Measurements from ENCODE around the gene CCDC177.
"Not testable (repeated sequence)": the region's sequence is repeated elsewhere in the genome, so short reads cannot be mapped to it uniquely, and the experiment has no call there.

Gene CCDC177

DNA sequence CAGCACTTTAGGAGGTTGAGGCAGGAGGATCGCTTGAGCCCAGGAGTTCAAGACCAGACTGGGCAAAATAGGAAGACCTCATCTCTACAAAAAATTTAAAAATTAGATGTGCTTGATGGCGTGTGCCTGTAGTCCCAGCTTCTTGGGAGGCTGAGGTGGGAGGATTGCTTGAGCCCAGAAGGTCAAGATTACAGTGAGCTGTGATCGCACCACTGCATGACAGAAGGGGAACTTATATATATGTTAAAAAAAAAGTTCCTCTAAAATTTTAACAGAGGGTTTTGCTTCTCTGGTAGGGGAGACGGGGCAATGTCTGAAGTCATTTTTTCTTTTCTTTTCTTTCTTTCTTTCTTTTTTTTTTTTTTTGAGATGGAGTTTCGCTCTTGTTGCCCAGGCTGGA is 24.8 kb upstream of the CCDC177 start:
- DNase-seq = not testable (repeated sequence)

DNA sequence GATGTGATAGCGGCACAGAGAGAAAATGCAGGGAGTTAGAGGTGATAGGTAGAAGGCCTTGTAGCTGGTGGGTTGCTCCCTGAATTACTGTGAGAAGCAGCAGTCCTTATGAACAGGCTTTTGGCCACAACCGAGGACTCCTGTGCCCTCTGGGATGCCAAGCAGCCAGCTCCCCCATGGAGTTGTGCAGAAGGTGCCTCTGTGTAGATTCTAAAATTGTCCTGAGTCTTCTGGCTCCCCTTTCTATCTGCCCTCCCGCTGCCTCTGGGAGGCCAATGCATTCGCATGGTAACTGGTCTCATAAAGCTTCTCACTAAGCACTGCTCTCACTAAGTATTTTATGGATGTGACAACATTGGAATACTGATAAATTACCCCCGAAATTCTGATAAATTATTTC is 20.7 kb upstream of the CCDC177 start:
- no peak for DNase-seq

DNA sequence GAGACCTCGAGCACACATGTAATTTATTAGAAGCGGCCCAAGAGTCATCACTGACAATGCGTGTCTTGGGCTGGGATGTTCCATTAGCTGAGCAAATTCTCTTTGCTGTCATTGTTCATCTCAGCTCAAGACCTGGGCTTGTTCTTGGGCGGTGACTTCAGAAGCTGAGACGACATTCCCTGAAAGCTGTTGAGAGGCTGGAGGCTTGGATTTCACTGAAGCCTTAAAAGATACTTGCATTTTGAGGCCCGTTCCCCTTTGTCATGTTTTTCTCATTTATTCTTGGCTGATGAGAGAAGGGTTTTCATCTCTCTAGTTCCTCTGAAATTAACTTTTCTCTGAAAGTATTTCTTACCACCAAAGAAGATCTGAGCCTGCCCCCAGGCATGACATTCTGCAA is 20.2 kb upstream of the CCDC177 start:
- DNase-seq = no peak

DNA sequence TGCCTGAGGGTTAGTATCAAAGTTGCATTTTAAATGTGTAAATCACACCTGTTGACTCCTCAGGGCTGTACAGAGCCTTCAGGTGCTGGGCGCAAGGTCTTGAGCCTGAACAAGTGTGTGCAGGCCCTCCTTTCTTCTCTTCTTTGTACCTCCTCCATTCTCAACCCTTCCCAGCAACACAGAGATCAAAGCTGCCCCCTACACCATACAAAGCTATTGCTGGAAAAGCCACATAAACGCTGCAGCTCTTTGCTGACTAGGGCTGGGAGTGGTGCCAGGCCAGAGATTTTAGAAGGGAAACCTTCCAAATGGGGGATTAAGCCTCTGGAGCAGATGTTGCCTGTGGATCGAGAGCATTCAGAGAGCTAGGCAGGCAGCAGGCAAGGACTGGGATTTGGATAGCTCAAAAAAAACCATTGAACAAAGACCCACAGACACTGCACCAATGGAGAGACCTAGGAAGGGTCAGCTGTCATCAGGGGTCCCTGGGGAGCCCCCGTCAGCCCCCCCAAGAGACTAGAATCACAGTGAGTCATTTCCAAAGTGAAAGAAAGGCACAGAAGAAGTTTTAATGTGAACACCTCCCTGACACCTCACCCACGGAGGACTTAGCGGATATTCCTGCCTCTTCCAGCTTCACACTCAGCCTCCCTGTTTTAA is 18.5 kb upstream of the CCDC177 start:
- no peak for DNase-seq

DNA sequence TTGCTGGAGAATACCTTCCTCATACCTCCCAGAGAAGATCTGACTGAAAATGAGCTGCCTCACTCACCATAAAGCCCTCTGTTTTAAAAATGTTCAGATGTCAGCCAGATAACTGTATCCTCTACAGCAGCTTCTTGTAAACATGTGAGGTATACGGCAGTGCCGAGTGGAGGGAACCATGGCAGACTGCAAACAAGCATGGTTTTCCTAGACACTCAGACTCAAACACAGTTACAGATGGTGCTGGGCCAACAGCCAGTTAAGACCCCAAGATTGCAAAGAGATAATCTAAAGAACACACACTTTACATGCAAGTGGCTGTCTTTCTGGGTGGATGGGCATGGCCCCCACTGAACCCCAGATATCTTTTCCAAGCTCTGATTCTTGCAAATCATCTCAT is 16.6 kb upstream of the CCDC177 start:
- DNase-seq = no peak

DNA sequence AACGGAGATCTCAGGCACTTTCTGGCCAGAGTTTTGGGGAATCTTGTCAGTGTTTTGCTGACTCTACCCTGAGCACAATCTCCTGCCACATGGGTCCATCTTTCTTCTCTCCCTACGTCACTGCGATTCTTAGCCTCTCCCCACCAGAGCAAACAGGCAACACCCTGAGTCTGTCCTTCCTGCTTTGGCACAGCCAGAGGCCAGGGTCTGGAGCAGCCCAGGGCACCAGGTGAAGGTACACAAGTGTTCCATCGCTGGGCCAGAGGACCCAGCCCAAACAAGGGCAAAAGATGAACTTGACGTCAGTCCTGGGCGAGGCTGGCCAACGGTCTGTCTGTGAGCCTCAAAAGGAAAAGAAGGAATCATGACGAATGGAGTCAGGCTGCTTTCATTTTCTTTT is 12.7 kb upstream of the CCDC177 start:
- DNase-seq = no peak

DNA sequence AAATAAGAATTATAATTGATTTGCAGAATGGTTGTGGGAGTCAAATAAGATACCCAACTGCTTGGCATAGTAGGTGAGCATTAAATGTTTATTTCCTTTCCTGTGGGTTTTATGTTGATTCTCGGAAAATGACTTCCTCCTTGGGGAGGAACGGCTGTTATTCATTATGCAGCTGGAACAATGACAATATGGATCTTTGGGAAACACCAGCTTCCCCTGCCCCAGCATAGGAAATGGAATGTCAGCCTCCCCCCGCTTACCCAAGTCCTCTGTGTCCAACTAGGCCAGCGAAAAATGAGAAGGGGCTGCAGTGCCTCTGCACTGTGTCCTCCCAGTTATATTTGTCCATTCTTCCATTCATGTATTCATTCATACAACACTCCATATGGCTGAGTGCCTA is 11.7 kb upstream of the CCDC177 start:
- no peak for DNase-seq

DNA sequence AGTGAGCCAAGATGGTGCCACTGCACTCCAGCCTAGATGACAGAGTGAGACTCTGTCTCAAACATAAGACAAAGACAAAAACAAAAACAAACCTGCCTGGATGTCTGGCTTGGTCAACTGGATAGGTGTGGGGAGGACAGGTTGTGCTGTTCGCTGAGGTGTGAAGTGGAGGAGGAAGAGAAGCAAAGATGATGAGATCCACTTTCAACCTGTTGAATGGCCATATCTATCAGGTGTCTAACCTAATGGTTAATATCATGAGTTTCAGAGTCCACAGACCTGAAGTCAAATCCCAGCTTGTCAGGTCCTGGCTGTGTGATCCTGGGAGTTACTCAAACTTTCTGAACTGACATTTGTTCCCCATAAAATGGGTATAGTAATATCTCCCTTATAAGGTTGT is 9.7 kb upstream of the CCDC177 start:
- no peak for DNase-seq

DNA sequence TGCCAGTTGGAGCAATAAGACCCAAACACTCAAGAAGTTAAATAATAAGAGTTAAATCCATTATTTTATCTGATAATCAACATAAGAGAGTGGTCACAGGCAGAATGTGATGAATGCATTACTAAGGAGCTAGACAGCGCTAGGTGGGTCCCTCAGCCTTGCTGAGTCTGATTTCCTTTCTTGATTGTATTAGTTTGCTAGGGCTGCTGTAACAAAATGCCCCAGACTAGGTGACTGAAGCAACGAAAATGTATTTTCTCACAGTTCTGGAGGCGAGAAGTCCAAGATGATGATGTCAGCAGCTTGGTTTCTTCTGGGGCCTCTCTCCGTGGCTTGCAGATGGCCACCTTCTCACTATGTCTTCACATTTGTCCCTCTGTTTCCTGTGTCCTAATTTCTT is 8.2 kb upstream of the CCDC177 start:
- no peak for DNase-seq

DNA sequence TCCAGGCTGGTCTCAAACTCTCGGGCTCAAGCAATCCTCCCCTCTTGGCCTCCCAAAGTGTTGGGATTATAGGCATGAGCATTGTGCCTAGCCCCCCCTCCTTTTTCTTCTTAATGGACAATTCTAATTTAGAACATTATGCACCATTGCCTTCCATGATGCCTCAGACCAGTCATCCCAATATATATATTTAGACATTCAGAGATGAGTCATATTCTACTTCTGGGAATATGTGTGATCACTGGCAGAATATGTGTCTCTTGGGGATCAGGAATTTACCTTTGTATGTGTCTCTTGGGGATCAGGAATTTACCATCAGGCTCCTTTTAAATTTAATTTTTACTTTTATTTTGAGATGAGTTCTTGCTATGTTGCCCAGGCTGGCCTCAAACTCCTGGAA is 7.5 kb upstream of the CCDC177 start:
- DNase-seq = no peak

DNA sequence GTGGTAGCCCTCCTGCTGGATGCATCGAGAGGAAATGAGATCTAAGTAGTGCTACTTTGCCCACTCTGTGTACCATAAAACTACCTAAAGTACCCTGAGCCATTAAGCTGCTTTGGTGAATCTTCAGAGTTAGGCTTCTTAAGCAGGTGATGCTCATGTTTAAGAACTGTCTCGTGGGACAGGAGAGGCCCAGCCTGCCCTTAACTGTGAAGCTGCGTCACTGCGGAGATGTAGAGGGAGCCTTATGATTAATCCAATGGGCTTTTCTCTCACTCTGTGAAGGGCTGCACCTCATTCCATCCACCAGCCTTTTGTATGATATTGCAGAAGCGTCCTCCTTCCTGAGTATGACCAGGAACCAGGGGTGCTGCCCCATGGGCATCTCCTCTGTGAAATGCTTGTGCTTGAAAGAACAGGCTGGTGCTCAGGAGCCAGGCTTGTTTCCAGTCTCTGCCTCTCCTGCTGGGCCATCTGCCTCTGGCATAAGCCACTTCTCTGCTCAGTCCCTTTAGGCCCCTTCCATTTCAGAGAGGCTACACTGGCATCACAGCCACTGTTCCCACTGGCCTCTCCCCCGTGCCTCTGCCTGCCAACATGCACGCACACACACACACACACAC is 6.8 kb upstream of the CCDC177 start:
- DNase-seq = no peak

DNA sequence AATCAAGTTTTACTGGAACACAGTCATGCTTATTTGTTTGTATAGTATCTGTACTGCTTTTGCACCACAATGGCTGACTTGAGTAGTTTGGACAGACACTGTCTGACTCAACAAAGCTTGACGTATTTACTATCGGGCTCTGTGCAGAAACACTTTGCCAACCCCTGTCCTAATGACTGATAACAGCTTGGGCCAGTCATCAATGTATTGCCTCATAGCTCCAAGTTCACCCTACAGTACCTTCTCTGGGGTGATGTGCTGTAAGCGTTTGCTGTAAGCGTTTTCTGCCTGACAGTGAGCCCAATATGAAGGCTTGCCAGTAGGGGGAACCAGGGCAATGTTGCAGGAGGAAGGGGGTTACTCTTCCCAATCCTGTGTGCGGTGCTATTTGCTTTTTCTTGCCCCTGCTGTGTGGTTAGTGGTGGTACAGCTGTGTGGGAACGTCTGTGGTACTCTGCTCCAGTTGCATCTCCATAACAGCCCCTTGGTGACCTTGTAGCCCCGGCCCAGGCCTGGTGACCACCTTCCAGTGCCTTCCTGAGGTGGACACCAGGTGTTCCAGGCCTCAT is 5.4 kb upstream of the CCDC177 start:
- peak; percentile 15 for DNase-seq

DNA sequence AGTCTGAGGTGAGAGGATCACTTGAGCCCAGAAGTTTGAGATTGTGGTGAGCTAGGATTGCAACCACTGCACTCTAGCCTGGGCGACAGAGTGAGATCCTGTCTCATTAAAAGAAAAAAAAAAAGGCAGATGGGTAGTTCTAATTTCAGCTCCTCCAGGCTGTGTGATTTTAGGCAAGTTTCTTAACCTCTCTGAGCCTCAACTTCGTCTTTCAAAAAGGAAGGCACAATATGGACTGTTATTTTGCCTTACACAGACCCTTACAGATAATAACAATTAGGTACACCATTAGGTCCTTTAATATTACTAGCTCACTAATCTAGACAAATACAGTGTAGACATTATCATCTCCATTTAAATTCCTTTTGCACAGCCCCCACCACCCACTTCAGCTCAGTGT is 4.8 kb upstream of the CCDC177 start:
- no peak for DNase-seq

DNA sequence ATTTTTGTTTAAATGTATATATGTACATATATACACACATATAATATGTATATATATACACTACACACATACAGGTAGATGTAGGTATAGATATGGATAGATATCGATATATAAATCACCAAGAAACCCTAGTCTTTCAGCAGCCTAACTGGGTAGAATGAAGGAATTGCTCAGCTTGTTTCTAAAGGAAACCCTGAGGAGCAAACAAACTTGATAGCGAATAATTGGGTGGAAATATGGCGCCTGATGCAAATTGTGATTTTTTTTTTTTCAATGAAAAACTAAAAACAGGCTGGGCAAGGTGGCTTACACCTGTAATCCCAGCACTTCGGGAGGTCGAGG is 254 bp upstream of the CCDC177 start:
- no peak for DNase-seq

DNA sequence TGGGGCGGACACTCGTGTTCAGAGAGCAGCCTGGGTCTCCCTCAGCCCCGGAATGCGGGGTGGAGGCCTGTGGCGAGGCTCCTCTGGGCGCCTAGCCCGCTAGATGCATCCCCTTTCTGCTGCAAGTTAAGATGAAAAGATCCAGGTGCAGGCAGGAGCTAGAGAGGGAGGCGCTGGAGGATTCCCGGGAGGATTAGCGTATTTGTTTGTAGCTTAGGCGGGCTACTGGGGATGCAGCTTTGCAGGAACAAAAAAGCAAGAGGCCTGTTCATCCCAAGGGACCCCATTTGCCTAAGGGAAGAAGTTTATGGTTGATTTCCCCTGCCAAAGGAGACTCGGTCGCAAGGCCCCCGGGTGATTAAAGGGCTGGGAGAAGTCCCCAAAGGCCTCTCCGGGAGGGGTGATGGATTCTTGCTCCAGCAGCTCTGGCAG is 824 bp downstream of the CCDC177 start:
- no peak for DNase-seq

DNA sequence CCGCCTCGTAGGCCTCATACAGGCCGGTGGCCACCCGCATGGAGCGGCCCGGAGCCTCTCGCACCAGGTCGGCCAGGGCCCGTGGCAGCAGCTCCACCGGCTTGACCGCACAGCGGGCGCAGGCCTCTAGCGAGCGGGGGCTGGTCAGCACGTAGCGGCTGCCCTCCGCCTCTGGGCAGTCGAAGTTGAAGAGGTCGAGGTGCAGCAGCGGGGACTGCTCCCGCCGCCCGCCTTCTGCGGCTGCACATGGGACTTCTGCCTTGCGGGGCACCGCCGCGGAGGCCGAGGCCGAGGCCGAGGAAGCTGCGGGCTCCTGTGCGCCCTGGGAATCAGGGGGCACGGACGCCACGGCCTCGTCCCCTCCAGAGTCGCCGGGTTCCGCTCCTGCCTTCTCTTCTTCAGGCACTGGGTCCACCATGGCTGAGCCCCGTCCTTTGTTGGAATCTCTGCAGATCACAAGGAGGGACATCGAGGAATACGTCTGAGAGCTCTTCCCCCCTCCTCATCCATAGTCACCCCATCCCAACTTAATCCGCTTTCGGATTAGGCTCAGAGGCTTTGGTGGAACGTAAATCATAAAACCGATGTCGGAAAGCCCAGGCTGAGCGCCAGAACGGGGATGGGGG is 1.4 kb downstream of the CCDC177 start:
- no peak for DNase-seq

DNA sequence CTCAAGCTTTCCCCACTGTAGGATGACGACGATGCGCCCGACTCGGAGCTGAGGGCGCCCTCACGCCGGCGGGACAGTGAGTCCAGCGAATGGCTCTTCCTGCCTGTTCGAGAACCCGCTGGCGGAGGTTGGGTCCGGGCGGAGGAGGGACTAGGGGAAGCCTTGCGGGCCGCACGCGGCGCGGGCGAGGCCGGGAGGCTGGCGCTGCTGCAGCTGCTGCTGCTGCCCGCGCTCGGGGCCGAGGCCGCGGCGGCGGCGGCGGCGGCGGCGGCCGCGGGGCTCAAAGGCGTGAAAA is 1.9 kb downstream of the CCDC177 start:
- DNase-seq = no peak

DNA sequence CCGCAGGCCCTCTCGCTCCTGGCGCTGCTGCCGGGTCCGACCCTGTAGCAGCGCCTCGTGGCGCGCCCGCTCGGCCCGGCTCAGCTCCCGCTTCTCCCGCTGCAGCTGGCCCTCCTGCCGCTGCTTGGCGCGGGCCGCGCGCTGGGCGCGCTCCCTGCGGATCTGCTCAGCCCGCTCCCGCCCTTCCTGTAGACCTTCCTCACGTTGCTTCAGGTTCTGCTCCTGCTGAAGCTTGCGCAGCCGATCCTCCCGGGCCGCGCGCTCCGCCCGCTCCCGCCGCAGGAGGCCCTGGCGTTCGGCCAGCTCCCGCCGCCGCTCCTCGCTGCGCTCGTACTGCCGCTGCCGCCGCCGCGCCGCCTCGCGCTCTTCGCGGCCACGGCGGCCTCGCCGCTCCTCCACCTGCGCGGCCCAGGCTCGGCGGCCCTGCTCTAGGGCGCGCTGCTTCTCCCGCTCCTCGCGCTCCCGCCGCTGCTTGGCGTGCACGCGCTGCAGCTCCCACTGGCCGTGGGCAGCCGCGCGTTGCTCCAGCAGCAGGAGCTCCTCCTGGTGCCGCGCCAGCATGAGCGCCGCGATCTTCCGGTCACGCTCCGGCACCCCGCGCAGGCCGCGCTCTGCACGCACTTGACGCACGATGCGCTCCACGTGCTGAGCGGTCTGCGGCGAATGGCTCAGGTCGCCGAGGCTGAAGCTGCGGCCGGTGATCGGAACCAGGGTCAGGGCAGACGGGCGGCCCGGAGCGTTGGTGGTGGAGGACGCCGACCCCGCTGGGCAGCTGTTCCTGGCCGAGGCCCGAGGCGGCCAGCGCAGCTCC is 2.4 kb downstream of the CCDC177 start:
- DNase-seq = no peak

DNA sequence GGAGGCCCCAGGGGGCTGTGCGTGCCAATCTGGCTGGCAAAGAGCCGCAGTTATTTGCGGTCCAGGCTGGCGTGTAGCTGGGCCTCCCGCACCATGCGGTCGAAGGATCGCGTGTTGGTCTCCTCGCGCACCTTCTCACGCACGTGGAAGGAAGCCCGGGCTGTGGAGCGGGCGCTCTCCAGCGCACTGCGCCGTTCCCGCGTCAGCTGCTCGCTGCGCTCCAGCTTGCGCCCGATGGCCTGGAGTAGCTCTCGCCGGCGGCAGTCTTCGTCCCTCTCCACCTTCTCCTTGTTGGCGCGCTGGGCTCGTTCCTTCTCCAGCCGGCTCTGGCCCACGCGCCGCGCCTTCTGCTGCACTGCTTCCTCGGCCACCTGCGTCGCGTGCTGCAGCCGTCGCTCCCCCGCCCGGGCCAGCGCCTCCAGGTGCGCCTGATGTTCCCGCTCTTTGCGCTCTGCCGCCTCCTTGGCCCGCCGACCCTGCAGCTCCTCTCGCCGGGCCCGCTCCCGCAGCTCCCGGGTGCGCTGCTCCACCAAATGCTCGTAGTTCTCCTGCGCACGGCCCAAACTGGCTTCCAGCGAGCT is 3.1 kb downstream of the CCDC177 start:
- DNase-seq = no peak

DNA sequence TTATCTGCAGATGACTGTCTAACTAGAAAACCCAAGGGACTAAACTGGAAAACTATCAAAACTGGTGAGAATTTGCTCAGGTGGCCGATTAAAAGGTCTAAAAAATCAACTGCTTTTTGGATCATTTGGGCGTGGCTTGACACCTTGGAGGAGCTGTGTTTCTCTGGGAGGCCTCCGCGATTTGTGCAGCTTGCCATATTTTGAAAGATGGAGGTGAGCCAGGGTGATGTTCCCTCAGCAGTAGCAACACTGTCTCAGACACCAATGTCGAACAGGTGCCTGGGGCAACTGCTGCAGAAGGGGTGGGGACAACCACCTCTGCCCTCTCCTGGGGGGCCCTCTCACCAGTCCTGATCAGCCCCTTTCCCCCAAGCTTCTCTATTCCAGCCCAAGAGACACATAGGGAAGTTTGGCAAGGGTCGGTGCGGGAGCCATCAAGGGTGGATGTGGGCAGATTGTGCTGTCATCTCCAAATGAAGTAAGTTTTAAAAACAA is 3.8 kb downstream of the CCDC177 start:
- DNase-seq = no peak

DNA sequence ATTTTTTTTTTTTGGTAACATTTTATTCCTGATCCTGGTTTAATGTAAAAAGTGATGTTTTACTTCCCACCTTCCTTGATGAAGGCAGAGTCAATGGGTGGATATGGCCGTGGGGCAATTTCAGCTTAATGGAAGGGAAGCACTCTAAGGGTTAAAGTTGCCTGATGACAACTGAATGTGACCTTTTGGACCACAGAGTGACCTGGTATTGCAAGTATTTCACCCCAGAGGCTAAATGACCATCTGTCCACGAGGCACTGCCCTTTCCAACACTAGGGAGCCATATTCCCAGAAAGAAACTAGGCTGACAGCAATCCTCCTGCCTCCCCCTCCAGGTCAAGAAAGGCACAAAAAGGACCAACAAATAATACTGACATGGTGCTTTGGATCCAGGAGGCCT is 4.8 kb downstream of the CCDC177 start:
- no peak for DNase-seq

DNA sequence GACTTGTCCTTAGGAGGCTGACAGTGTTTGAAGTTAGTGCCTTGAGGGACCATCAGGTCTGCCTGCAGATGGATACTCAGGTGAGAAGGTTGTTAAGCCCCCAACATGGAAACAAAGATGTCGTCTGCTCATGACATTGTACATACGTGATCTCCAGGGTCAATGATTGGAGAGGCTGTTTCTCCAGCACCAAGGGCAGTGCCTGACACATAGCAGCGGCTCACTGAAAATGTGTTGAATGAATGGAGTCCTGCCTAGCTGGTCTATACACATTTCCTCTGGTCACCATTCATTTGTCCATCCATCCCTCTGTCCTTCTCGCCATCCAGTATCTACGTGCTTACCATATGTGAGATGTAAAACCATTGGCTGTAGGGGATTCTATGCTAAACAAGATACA is 7.1 kb downstream of the CCDC177 start:
- DNase-seq = no peak

DNA sequence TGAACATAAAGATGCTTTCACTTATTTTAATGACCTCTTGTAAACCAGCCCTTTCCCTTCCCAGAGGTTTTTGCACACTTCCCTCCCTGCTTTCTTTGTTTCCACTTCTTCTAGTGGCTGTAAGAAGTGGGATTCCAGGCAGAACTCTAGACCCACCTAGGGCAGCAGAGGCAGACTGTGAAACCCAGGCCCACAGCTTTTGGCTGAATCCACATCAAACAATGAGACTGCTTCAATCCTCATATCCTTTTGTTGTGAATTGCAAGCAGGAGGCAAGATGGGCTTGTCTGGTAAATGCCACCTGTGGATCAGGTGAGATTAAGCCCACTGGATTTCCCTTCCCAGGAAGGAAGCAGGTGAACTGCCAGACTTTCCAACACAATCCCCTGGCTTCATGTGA is 12.8 kb downstream of the CCDC177 start:
- no peak for DNase-seq

All from stimulated activated CD4-positive, alpha-beta T cell treated with anti-CD3 and anti-CD28 coated beads, Interleukin-4, amount 100 ng/mL, for 24 hours (primary cell).